ENCODE data around the gene MCRIP1.
A peak's percentile ranks its signal among the peaks of the same experiment; 100 is the strongest.
"Not testable (repeated sequence)": the region's sequence is repeated elsewhere in the genome, so short reads cannot be mapped to it uniquely, and the experiment has no call there.

MCRIP1 gene

GRCh38 chr17:81840826-81841778 is 8.0 kb upstream of the MCRIP1 start:
- DNase-seq = no peak

- not testable (repeated sequence) for DNase-seq
These were observed 7.0 kb upstream of the MCRIP1 start for GRCh38 chr17:81840059-81840458.

GRCh38 chr17:81839301-81839700 is 6.2 kb upstream of the MCRIP1 start:
- DNase-seq = no peak

- no peak for DNase-seq
These were observed 5.7 kb upstream of the MCRIP1 start for GRCh38 chr17:81838753-81839255.

GRCh38 chr17:81837641-81838040 is 4.5 kb upstream of the MCRIP1 start:
- no peak for DNase-seq

- DNase-seq = no peak
These were observed 1.8 kb upstream of the MCRIP1 start, which contains the start of gene PPP1R27 for GRCh38 chr17:81834831-81835267. TSS of gene PPP1R27 (minus strand) at chr17:81835050. CDS start at chr17:81834953, 97 bp downstream.

GRCh38 chr17:81833921-81834830 is 1.1 kb upstream of the MCRIP1 start:
- DNase-seq = no peak

GRCh38 chr17:81832608-81833159 is 407 bp downstream of the MCRIP1 start:
- DNase-seq = no peak

GRCh38 chr17:81831957-81832607 is 1.0 kb downstream of the MCRIP1 start:
- DNase-seq = no peak

GRCh38 chr17:81831563-81831956 is 1.5 kb downstream of the MCRIP1 start:
- no peak for DNase-seq

GRCh38 chr17:81829858-81830257 is 3.2 kb downstream of the MCRIP1 start:
- DNase-seq = no peak

GRCh38 chr17:81828656-81829055 is 4.4 kb downstream of the MCRIP1 start:
- DNase-seq = no peak

- DNase-seq = no peak
These were observed 7.1 kb downstream of the MCRIP1 start for GRCh38 chr17:81825841-81826466.

- DNase-seq = no peak
These were observed 8.5 kb downstream of the MCRIP1 start for GRCh38 chr17:81824595-81824994.

GRCh38 chr17:81823820-81824550 is 9.1 kb downstream of the MCRIP1 start:
- no peak for DNase-seq

GRCh38 chr17:81822996-81823819 is 9.9 kb downstream of the MCRIP1 start:
- DNase-seq = no peak

GRCh38 chr17:81822312-81822637 is 10.8 kb downstream of the MCRIP1 start:
- DNase-seq = no peak

GRCh38 chr17:81821603-81822311 is 11.3 kb downstream of the MCRIP1 start:
- DNase-seq = peak; percentile 89

GRCh38 chr17:81821147-81821546 is 11.9 kb downstream of the MCRIP1 start:
- DNase-seq = no peak

- no peak for DNase-seq
These were observed 13.4 kb downstream of the MCRIP1 start for GRCh38 chr17:81819708-81820107.

All from NCI-H2171 (cell line).